Thoracic aorta (tissue), 2 donors: ENCODE data around the gene MAPRE3. TPM values are rescaled to one million over a fixed set of nuclear protein-coding genes. Genes with fewer than 3 reads are reported as not detected.

Experiments
- ATAC-seq: fragments of 150-250 bp; one replicate; pipeline ENCODE4 v1.8.0; 2017; ENCODE audit warnings: low read depth; ENCODE audit not compliant: insufficient number of reproducible peaks, low FRiP score
- DNase-seq: peaks from one replicate; pipeline ENCODE4 v3.0.0-alpha.2; 2020; ENCODE audit warnings: low spot score
- H3K27ac ChIP-seq, 2 donors: fragments of 200-600 bp; sonication (generic); 1 replicate in 1 of 2; 2 replicates in 1 of 2; pipeline ENCODE4 v1.5.1; 2016; ENCODE audit warnings: mild to moderate bottlenecking in 2 of 2, moderate library complexity in 2 of 2
- H3K27me3 ChIP-seq: fragments of 200-600 bp; sonication (generic); replicated peaks from 2 replicates; pipeline ENCODE4 v1.6.0; 2016; ENCODE audit warnings: mild to moderate bottlenecking; ENCODE audit not compliant: insufficient read depth
- H3K36me3 ChIP-seq: fragments of 200-600 bp; sonication (generic); one replicate; pipeline ENCODE4 v1.5.1; 2016
- H3K4me1 ChIP-seq, 2 donors: fragments of 200-600 bp; sonication (generic); 1 replicate in 1 of 2; 2 replicates in 1 of 2; pipeline versions ENCODE4 v1.5.1 to v1.6.0; 2016; ENCODE audit warnings: low read depth in 2 of 2, mild to moderate bottlenecking in 1 of 2; ENCODE audit not compliant: control insufficient read depth in 1 of 2
- H3K4me3 ChIP-seq: fragments of 200-600 bp; sonication (generic); 2 replicates; pipeline ENCODE4 v1.5.1; 2016; ENCODE audit warnings: mild to moderate bottlenecking
- H3K9me3 ChIP-seq: fragments of 200-600 bp; sonication (generic); 2 replicates; pipeline ENCODE4 v1.5.1; 2016
- total RNA-seq, 2 donors: library from RNA; depleted of rRNA; stranded (reverse); fragments of >200 nt; gene quantifications; one replicate each; pipeline versions ENCODE4 v1.1.0 to v1.2.3, GENCODE V29; 2016
- TF ChIP-seq, protein P1 (sequence below): fragments of 200-600 bp; sonication (generic); IDR thresholded peaks from one replicate; pipeline ENCODE4 v1.5.1; 2019; ENCODE audit warnings: antibody characterized with exemption

MAPRE3 gene
- total RNA-seq, 2 donors from 2014 or later = 9.1 to 29.9 TPM

DNA sequence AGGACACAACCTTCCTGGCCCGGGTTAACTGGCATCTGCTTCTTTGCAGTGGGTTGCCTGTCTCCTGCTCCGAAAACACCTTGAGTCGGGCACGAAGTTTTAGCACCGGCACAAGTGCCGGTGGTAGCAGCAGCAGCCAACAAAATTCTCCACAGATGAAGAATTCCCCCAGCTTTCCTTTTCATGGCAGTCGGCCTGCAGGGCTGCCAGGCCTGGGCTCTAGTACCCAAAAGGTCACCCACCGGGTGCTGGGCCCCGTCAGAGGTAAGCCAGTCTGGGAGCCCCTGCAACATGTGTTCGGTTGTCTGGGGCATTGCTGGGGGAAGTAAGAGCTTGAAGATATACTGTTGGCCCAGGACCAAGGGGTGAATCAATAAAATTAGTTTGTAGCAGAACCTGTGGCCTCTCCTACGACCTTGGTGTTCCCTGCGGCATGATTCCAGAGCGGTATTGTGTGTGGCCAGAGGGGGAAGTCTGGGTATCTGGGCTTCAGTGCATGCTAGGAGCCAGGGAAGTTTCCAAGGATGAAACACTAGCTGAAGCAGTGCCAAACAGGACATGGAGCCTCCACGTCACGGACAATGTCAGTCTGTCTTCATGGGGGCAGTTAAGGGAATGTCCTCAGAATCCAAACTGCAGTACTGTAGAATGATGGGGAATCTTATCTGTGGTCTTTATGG, 88.8 kb downstream of the MAPRE3 start:
- no peak overlapping the region for H3K27ac ChIP-seq
- peaks cover 40% of the 10 kb centered on the region for H3K36me3 ChIP-seq
- no peak for ATAC-seq

DNA sequence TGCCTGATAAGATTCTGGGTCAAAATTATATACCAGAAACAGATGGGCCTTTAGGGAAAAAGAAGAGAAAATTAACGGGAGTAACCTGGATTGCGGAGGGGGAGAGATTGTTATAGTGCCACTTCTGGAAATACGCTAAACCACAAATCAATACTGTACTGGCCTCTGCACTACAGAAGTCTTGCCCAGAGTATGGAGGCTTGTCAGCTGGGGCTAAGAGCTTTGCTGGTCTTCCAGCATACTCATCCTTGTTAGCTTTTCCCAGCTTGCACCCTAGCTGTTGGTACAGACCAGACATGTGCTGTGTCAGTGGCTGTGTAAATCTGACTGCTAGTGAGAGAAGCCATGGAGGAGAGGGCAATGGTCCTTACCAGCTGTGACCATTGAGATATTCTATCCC, 89.9 kb downstream of the MAPRE3 start:
- ATAC-seq (no peak), DNase-seq (no peak)
- TF ChIP-seq, protein P1, sequence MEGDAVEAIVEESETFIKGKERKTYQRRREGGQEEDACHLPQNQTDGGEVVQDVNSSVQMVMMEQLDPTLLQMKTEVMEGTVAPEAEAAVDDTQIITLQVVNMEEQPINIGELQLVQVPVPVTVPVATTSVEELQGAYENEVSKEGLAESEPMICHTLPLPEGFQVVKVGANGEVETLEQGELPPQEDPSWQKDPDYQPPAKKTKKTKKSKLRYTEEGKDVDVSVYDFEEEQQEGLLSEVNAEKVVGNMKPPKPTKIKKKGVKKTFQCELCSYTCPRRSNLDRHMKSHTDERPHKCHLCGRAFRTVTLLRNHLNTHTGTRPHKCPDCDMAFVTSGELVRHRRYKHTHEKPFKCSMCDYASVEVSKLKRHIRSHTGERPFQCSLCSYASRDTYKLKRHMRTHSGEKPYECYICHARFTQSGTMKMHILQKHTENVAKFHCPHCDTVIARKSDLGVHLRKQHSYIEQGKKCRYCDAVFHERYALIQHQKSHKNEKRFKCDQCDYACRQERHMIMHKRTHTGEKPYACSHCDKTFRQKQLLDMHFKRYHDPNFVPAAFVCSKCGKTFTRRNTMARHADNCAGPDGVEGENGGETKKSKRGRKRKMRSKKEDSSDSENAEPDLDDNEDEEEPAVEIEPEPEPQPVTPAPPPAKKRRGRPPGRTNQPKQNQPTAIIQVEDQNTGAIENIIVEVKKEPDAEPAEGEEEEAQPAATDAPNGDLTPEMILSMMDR = no peak
- H3K27ac ChIP-seq = no peak overlapping the region
- peaks cover 30% of the 10 kb centered on the region for H3K36me3 ChIP-seq
- no peaks in the 10 kb centered on the region for H3K9me3 ChIP-seq
- no peaks in the 10 kb centered on the region for H3K27me3 ChIP-seq
- no peaks in the 10 kb centered on the region for H3K4me1 ChIP-seq
- H3K4me3 ChIP-seq = no peak overlapping the region

More for the DNA sequence above, 88.8 kb downstream of the MAPRE3 start:
- no peak for DNase-seq
- H3K4me1 ChIP-seq = no peaks in the 10 kb centered on the region
- H3K9me3 ChIP-seq = no peaks in the 10 kb centered on the region
- H3K27me3 ChIP-seq = no peaks in the 10 kb centered on the region
- TF ChIP-seq, protein P1 = no peak
- H3K4me3 ChIP-seq = no peak overlapping the region

DNA sequence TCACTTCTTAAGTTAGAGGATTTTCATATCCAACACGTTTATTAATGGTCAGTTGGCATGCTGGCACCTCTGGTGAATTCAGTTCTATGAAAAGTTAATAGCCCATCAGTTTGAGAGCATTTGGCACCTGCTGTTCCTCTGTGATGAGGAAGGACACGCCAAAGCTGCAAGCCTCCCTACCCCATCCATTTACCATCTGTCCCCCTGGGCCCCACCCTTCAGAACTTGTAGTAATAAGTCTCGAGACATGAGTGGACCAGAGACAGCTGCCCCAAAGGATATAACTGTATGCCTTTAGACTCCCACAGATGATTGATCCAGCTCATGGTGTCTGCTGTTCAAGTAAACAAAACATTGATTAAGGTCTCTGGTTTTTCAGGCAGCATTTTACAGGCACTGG, 94.7 kb downstream of the MAPRE3 start:
- Histone ChIP-seq H3K4me1 (peaks cover 9 to 23% of the 10 kb centered on the region in 2 donors), H3K4me3 (no peak overlapping the region), H3K9me3 (no peaks in the 10 kb centered on the region), H3K36me3 (peaks cover 9% of the 10 kb centered on the region), H3K27ac (no peak overlapping the region), H3K27me3 (no peaks in the 10 kb centered on the region)
- ATAC-seq (no peak), DNase-seq (no peak)
- TF ChIP-seq, protein P1 = no peak

DNA sequence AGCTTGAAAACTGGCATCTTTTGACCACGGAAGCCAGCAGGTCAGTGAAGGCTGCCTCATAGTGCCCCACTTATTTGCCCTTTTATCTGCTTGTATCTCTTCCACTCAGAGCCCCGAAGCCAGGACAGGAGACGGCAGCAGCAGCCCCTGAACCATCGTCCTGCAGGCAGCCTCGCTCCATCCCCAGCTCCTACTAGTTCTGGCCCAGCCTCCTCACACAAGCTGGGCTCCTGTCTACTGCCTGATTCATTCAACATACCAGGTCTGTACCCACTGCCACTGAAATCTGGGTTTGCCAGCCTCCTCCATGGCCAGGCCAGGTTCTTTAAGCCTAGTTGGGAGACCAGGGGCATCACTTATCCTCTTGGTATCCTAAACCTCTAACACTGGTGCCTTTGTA, 96.9 kb downstream of the MAPRE3 start:
- Histone ChIP-seq H3K9me3 (no peaks in the 10 kb centered on the region), H3K4me3 (no peak overlapping the region), H3K27me3 (no peaks in the 10 kb centered on the region), H3K27ac (no peak overlapping the region), H3K4me1 (peaks cover 14 to 30% of the 10 kb centered on the region in 2 donors), H3K36me3 (peaks cover 9% of the 10 kb centered on the region)
- DNase-seq (no peak), ATAC-seq (no peak)
- TF ChIP-seq, protein P1 = no peak

DNA sequence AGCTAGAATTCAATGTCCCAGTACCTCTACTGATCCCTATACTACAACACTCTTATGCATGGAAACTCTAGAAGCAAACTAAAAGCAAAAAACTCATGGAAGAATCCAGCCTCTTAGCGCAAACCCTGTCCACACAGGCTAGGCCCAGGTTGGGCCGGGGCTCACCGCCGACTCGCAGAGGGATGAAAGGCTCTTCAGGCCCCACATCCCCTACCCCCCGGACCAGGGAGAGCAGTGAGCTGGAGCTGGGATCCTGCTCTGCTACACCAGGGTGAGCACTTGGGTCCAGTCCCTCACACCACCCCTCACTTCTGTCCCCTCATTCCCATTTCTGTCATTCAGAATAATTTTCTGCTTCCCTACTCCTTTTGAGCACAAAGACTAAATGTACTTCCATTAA, 99.0 kb downstream of the MAPRE3 start:
- H3K9me3 ChIP-seq = no peaks in the 10 kb centered on the region
- H3K4me1 ChIP-seq = peaks cover 23 to 51% of the 10 kb centered on the region in 2 donors
- peaks cover 3% of the 10 kb centered on the region for H3K36me3 ChIP-seq
- no peaks in the 10 kb centered on the region for H3K27me3 ChIP-seq
- DNase-seq (no peak), ATAC-seq (no peak)
- TF ChIP-seq, protein P1 = no peak
- H3K27ac ChIP-seq = peak overlapping the region; percentile 15 to 99
- H3K4me3 ChIP-seq = no peak overlapping the region
